Measurements from ENCODE around the gene ABLIM1. TPM values are rescaled to one million over a fixed set of nuclear protein-coding genes. Genes with fewer than 3 reads are reported as not detected.
"Not testable (repeated sequence)": the region's sequence is repeated elsewhere in the genome, so short reads cannot be mapped to it uniquely, and the experiment has no call there.

The ABLIM1 gene
- 37.9 and 39.8 TPM in 2 replicates for total RNA-seq

GRCh38 chr10:114658175-114658574 lies at the start of gene ABLIM1:
TSS of gene ABLIM1 (minus strand) at chr10:114658275. CDS start at chr10:114658200, 75 bp downstream.
- no peak within 1 kb of the TSS for H3K4me3 Mint-ChIP-seq (ENCODE audit: low read depth)
- no peaks in the 10 kb centered on the region for H3K36me3 Mint-ChIP-seq (ENCODE audit: low read depth)
- H3K27ac Mint-ChIP-seq = no peak within 1 kb of the TSS
- no peak for DNase-seq (ENCODE audit: low spot score)
- no peaks in the 10 kb centered on the region for H3K9me3 Mint-ChIP-seq
- peaks cover 11% of the 10 kb centered on the region for H3K4me1 Mint-ChIP-seq (ENCODE audit: low read depth)
- H3K27me3 Mint-ChIP-seq (ENCODE audit: low read depth) = peaks cover 15% of the 10 kb centered on the region
- intact Hi-C loops (cut with micrococcal nuclease) = no loop called here

GRCh38 chr10:114706458-114707055 lies 48.5 kb upstream of the ABLIM1 start:
- H3K4me1 Mint-ChIP-seq (ENCODE audit: low read depth) = no peaks in the 10 kb centered on the region
- H3K4me3 Mint-ChIP-seq (ENCODE audit: low read depth) = no peak overlapping the region
- no peak for DNase-seq (ENCODE audit: low spot score)
- no peaks in the 10 kb centered on the region for H3K9me3 Mint-ChIP-seq
- no peaks in the 10 kb centered on the region for H3K36me3 Mint-ChIP-seq (ENCODE audit: low read depth)
- H3K27ac Mint-ChIP-seq = no peak overlapping the region
- peaks cover 25% of the 10 kb centered on the region for H3K27me3 Mint-ChIP-seq (ENCODE audit: low read depth)
- intact Hi-C loops (cut with micrococcal nuclease) = no loop called here

- intact Hi-C loops (cut with micrococcal nuclease) = loop anchor here (5.0 kb wide), 1 partner anchor 83 kb away; no protein-coding TSS in a partner anchor
- Mint-ChIP-seq H3K4me3 (ENCODE audit: low read depth) (no peak overlapping the region), H3K9me3 (no peaks in the 10 kb centered on the region), H3K36me3 (ENCODE audit: low read depth) (no peaks in the 10 kb centered on the region), H3K4me1 (ENCODE audit: low read depth) (no peaks in the 10 kb centered on the region), H3K27ac (no peak overlapping the region), H3K27me3 (ENCODE audit: low read depth) (peaks cover 32% of the 10 kb centered on the region)
- no peak for DNase-seq (ENCODE audit: low spot score)
Observed at GRCh38 chr10:114704679-114705078, 46.6 kb upstream of the ABLIM1 start.

GRCh38 chr10:114703377-114704107 lies 45.5 kb upstream of the ABLIM1 start:
- Mint-ChIP-seq H3K27me3 (ENCODE audit: low read depth) (peaks cover 35% of the 10 kb centered on the region), H3K9me3 (no peaks in the 10 kb centered on the region), H3K27ac (no peak overlapping the region), H3K4me3 (ENCODE audit: low read depth) (no peak overlapping the region), H3K4me1 (ENCODE audit: low read depth) (no peaks in the 10 kb centered on the region), H3K36me3 (ENCODE audit: low read depth) (no peaks in the 10 kb centered on the region)
- intact Hi-C loops (cut with micrococcal nuclease) = loop anchor here (5.0 kb wide), 1 partner anchor 84 kb away; no protein-coding TSS in a partner anchor
- DNase-seq (ENCODE audit: low spot score) = no peak

GRCh38 chr10:114698271-114699061 lies 40.4 kb upstream of the ABLIM1 start:
- DNase-seq (ENCODE audit: low spot score) = no peak
- Mint-ChIP-seq H3K36me3 (ENCODE audit: low read depth) (no peaks in the 10 kb centered on the region), H3K4me1 (ENCODE audit: low read depth) (peaks cover 11% of the 10 kb centered on the region), H3K27ac (no peak overlapping the region), H3K9me3 (no peaks in the 10 kb centered on the region), H3K27me3 (ENCODE audit: low read depth) (peaks cover 39% of the 10 kb centered on the region), H3K4me3 (ENCODE audit: low read depth) (no peak overlapping the region)
- intact Hi-C loops (cut with micrococcal nuclease) = no loop called here

GRCh38 chr10:114697061-114697598 lies 39.1 kb upstream of the ABLIM1 start:
- Mint-ChIP-seq H3K36me3 (ENCODE audit: low read depth) (no peaks in the 10 kb centered on the region), H3K27me3 (ENCODE audit: low read depth) (peaks cover 36% of the 10 kb centered on the region)

GRCh38 chr10:114696301-114696700 lies 38.2 kb upstream of the ABLIM1 start:
- H3K4me3 Mint-ChIP-seq (ENCODE audit: low read depth); intact Hi-C loops (cut with micrococcal nuclease); H3K36me3 Mint-ChIP-seq (ENCODE audit: low read depth); H3K27ac Mint-ChIP-seq; DNase-seq (ENCODE audit: low spot score); H3K9me3 Mint-ChIP-seq: not testable (repeated sequence)
- peaks cover 11% of the 10 kb centered on the region for H3K4me1 Mint-ChIP-seq (ENCODE audit: low read depth)
- H3K27me3 Mint-ChIP-seq (ENCODE audit: low read depth) = peaks cover 34% of the 10 kb centered on the region

More at GRCh38 chr10:114697061-114697598, 39.1 kb upstream of the ABLIM1 start:
- DNase-seq (ENCODE audit: low spot score) = no peak
- Mint-ChIP-seq H3K4me3 (ENCODE audit: low read depth) (no peak overlapping the region), H3K27ac (no peak overlapping the region), H3K4me1 (ENCODE audit: low read depth) (peaks cover 11% of the 10 kb centered on the region), H3K9me3 (no peaks in the 10 kb centered on the region)
- intact Hi-C loops (cut with micrococcal nuclease) = no loop called here

- Mint-ChIP-seq H3K9me3 (no peaks in the 10 kb centered on the region), H3K4me1 (ENCODE audit: low read depth) (peaks cover 11% of the 10 kb centered on the region), H3K27me3 (ENCODE audit: low read depth) (peaks cover 27% of the 10 kb centered on the region), H3K27ac (no peak overlapping the region), H3K36me3 (ENCODE audit: low read depth) (no peaks in the 10 kb centered on the region), H3K4me3 (ENCODE audit: low read depth) (no peak overlapping the region)
- intact Hi-C loops (cut with micrococcal nuclease) = loop anchor here (1.0 to 2.0 kb wide), 2 partner anchors 144 to 224 kb away; no protein-coding TSS in a partner anchor
- DNase-seq (ENCODE audit: low spot score) = no peak
Observed at GRCh38 chr10:114694752-114695151, 36.7 kb upstream of the ABLIM1 start.

- H3K27me3 Mint-ChIP-seq (ENCODE audit: low read depth) = peaks cover 27% of the 10 kb centered on the region
- peaks cover 11% of the 10 kb centered on the region for H3K4me1 Mint-ChIP-seq (ENCODE audit: low read depth)
- H3K27ac Mint-ChIP-seq = no peak overlapping the region
- H3K4me3 Mint-ChIP-seq (ENCODE audit: low read depth) = no peak overlapping the region
- H3K36me3 Mint-ChIP-seq (ENCODE audit: low read depth) = no peaks in the 10 kb centered on the region
- H3K9me3 Mint-ChIP-seq = no peaks in the 10 kb centered on the region
- intact Hi-C loops (cut with micrococcal nuclease) = loop anchor here (1.0 to 2.0 kb wide), 2 partner anchors 144 to 223 kb away; no protein-coding TSS in a partner anchor
- DNase-seq (ENCODE audit: low spot score) = no peak
Observed at GRCh38 chr10:114694062-114694461, 36.0 kb upstream of the ABLIM1 start.

GRCh38 chr10:114691442-114691941 lies 33.4 kb upstream of the ABLIM1 start:
- Mint-ChIP-seq H3K4me1 (ENCODE audit: low read depth) (peaks cover 11% of the 10 kb centered on the region), H3K27ac (no peak overlapping the region), H3K9me3 (no peaks in the 10 kb centered on the region), H3K4me3 (ENCODE audit: low read depth) (no peak overlapping the region), H3K36me3 (ENCODE audit: low read depth) (no peaks in the 10 kb centered on the region), H3K27me3 (ENCODE audit: low read depth) (peaks cover 18% of the 10 kb centered on the region)
- intact Hi-C loops (cut with micrococcal nuclease) = no loop called here
- no peak for DNase-seq (ENCODE audit: low spot score)

- Mint-ChIP-seq H3K4me3 (ENCODE audit: low read depth) (no peak overlapping the region), H3K27me3 (ENCODE audit: low read depth) (peaks cover 19% of the 10 kb centered on the region), H3K27ac (no peak overlapping the region), H3K9me3 (no peaks in the 10 kb centered on the region), H3K36me3 (ENCODE audit: low read depth) (no peaks in the 10 kb centered on the region), H3K4me1 (ENCODE audit: low read depth) (no peaks in the 10 kb centered on the region)
- intact Hi-C loops (cut with micrococcal nuclease) = no loop called here
- no peak for DNase-seq (ENCODE audit: low spot score)
Observed at GRCh38 chr10:114688786-114689185, 30.7 kb upstream of the ABLIM1 start.

- Mint-ChIP-seq H3K9me3 (no peaks in the 10 kb centered on the region), H3K4me3 (ENCODE audit: low read depth) (no peak overlapping the region), H3K4me1 (ENCODE audit: low read depth) (no peaks in the 10 kb centered on the region), H3K36me3 (ENCODE audit: low read depth) (no peaks in the 10 kb centered on the region), H3K27ac (no peak overlapping the region), H3K27me3 (ENCODE audit: low read depth) (peaks cover 20% of the 10 kb centered on the region)
- intact Hi-C loops (cut with micrococcal nuclease) = no loop called here
- DNase-seq (ENCODE audit: low spot score) = no peak
Observed at GRCh38 chr10:114687459-114687858, 29.4 kb upstream of the ABLIM1 start.
